Middle frontal gyrus (tissue), 1 donor: ENCODE results near the gene ARID3B.
A peak's percentile ranks its signal among the peaks of the same experiment; 100 is the strongest.
"Not testable (repeated sequence)": the region's sequence is repeated elsewhere in the genome, so short reads cannot be mapped to it uniquely, and the experiment has no call there.

Source experiments
- DNase-seq: peaks from one replicate; pipeline ENCODE4 v3.0.0-alpha.2; 2015; ENCODE audit warnings: low spot score; ENCODE audit errors: extremely low spot score

The ARID3B gene

DNA sequence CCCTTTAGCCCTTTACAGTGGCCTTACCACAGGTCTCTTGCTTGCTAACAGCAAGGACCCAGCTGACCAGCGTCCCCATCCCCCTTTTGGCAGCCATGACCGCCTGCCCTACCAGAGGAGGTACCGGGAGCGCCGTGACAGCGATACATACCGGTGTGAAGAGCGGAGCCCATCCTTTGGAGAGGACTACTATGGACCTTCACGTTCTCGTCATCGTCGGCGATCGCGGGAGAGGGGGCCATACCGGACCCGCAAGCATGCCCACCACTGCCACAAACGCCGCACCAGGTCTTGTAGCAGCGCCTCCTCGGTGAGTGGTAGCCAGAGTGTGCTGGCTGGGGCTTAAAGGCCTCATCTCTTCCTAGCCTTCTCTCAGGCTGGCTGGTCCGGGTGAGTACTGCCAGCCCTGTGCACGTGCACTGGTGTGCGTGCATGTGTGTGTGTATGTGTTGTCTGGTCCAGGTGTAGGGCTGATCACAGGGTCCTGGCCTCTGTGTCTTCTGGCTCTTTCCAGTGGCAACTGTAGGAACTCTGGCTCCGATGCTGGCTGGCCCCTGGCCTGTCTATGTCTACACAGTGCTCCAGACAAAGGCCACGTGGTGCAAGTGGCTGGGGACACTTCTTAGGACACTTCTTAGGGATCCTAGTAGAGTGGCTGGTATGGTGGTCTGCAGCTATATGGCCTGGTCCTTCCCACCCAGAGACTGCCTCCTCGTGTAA, 79.1 kb downstream of the ARID3B start:
- DNase-seq: no peak

DNA sequence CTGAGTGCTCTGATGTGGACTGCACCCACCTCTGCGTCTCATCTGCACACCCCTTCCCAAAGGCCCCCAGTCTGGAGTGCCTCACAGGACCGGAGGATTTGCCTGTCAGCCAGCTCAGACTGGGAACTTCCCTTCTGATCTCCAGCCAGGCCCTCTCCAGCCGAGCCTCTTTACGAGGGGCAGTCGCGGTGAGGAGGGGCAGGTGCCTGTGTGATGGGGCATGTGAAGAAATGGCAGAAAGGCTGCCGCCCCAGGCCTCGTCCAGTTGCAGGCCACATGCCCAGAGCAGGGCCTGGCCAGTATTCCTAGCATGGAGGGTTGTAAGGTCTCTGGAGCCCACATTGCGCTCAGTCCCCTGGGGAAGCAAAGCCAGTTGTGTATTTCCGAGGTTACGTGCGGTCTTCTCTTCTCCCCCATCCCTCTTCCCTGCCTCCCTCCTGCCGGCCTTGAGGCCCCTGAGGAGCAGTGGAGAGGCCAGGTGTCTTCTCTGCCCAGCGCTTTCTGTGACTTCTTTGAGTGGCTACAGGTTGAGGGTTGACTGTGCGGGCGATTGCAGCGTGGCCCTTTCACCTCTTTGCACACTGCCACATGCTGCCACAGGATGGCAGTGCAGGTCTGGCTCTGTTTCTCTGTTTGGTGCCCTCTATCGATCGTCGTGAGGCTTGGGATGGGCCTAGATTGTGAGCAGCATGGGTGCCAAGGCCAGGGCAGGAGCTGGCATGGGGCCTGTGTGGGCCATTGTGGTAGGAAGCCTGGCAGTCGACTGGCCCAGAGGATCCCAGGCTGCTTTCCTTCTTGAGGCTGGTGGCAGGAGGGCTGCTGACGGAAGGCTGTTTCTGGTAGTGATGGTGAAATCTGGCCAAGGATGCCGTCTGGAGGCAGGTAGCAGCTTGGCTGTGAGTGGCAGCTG, 79.9 kb downstream of the ARID3B start:
- DNase-seq: peak; percentile 71

DNA sequence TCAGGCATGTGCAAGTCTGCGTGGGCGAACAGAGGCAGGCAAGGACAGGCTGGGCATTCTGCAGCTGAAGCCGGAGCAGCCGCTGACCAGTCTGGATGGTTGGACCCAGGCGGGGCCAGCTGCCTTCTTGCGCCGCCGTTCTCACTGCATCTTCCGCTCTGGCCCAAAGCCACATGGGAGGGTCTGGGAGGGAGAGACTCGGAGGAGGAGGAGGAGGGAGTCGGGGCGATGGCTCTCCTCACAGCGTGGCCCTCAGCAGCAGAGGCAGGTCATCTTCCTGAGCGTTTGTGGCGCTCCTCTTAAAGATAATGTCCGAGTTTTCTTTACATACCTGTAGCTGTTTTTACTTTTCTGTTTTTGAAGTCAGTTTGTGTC, 80.5 kb downstream of the ARID3B start:
- no peak for DNase-seq

DNA sequence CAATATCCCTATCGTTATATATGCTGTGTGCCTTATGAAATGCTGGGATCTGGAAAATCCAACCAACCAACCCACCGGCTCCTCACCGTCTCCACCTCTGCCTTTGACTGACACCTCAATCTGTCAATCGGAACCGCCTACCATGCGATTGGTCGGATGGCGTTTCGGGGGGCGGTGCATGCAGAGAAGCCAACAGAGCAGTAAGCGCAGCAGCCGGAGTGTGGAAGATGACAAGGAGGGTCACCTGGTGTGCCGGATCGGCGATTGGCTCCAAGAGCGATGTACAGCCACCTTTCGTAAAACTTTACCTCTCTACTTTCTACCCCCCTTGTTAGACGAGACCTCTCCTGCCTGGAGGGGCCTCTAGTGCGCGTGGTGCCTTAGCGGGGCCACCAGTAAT, 80.9 kb downstream of the ARID3B start:
- DNase-seq: no peak

DNA sequence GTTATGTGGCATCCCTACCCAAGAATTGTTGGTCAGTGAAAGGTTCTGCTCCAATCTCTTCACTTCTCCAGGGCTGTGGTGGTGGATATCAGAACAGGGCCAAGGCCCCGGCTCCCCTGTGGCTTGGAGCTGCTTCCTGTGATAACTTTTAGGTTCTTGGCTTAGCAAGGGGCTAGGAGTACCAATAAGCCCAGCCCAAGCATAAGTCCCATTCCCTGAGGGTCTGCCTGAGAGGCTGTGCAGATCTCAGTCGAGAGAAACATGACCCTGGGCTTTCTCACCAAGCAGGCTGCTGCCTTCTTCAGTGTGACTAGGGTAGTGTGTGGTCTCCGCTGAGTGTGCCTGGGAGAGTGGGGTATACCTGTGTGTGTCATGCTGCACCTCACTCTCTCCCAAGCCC, 81.7 kb downstream of the ARID3B start:
- no peak for DNase-seq

DNA sequence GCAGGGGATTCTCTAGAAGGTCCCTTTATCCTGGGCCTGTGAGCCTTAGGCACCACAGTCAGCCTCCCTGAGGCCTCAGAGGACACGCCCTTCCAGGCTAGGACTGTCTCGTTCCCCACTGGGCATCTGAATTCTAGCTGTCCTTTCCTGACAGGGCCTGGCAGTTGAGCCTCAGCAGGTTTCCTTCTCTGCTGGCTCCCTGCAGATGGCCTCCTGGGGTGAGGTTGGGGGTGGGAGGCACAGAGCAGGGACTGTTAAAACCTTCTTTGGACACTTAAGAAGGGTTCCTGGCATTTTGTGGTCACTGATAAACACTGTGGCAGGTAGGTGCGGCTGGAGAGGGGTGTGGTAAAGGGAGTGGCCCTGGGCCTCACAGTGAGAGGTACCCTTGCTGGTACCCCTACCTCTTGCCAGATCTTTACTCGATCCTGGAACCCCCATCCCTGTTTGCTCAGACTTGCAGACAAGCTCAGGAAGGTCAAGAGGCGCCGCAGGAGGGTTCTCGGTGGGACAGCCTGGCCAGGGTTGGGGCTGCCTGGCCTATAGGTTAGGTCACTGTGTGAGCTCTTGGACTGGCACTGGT, 83.1 kb downstream of the ARID3B start:
- DNase-seq: no peak

DNA sequence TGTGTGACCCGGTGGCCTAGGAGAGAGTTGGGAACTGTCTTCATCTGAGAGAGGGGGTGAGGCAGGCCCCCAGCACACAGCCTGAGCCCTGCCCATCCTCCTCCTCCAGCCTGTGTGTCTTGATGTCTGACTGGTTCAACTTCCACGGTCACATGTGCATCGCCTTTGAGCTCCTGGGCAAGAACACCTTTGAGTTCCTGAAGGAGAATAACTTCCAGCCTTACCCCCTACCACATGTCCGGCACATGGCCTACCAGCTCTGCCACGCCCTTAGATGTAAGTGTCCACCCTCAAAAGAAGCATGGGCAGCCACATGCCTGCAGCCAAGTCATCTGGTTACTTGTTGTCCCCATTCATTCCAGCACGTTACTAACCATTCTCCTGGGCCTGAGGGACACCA, 84.7 kb downstream of the ARID3B start:
- no peak for DNase-seq

DNA sequence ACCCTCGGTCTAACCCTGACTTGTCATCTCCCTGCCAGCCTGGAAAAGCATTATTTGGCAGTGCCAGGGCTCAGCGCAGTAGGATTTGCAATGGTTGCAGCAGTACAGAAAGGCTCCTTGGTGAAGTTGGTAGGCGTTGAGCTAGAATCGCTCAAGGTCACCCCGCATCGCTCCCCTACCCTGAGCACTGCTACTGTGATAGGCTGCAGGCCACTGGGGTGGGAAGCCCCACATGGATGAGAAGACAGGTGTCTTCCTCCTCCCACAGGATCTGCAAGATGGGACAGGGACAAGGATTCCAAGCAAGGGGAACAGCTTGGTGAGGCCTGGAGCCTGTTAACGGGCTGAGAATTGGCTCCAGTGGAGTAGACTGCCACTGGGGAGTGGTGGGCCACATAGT, 85.3 kb downstream of the ARID3B start:
- DNase-seq: no peak

DNA sequence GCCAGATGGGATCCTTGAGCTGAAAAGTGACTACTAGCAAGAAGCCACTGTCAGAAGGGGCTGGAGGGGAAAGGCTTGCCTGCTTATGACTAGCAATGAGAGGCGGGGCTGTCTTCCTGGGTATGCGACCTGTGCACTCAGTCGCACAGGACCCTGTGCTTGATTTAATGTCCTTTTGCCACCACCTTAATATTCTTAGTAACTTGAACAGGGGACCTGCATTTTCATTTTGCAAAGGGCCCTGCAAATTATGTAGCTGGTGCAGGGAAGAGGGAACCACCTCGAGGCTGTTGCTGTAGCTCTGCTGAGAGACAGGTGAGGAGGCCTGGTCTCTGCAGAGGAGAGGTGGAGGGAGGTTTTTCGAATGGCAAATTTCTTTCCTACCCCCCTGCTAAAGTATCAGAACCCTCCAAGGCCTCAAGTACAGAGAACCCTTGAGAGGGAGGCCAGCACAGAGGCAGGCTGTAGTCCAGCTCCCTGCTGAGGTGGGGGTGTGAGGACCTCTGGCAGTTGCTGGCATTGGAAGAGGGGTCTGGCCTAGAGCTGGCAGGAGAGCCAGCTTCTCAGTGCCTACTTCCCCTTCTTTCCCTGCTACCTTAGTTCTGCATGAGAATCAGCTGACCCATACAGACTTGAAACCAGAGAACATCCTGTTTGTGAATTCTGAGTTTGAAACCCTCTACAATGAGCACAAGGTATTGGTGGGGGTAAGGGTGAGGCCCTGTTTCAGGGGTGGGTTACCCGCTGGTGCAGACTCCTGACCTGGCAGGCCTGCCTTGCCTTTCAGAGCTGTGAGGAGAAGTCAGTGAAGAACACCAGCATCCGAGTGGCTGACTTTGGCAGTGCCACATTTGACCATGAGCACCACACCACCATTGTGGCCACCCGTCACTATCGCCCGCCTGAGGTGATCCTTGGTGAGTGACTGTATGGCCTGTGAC, 86.0 kb downstream of the ARID3B start:
- DNase-seq: no peak

DNA sequence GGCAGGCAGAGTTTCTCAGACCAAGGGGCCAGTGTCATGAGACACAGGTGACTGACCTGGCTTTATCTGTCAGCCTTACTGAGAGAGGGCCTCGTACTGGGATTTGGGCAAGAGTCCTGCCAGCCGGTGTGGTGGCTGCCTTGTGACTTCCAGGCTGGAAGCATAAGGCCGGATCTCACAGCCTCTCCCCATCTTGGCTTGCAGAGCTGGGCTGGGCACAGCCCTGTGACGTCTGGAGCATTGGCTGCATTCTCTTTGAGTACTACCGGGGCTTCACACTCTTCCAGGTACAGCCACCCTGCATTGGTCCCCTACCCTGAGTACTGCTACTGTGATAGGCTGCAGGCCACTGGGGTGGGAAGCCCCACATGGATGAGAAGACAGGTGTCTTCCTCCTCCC, 86.7 kb downstream of the ARID3B start:
- DNase-seq: no peak

DNA sequence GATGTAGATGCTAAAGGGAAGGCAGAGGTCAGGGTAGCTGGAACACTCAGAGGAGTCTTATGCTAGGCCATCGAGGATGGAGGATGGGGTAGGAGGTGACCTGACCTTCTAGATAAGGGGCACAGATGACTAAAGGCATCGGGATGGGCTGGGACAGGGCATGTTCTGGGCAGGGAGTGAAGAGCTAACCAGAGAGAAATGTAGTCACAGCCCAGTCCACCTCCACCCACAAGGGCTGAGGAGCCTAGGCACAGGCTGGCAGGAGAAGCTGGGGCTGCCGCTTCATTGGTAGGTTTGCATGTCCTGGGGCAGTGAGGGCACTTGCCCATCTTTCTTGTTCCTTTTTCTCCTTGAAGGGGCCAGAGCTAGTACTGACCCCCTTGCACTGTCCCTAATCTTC, 87.2 kb downstream of the ARID3B start:
- DNase-seq: no peak

DNA sequence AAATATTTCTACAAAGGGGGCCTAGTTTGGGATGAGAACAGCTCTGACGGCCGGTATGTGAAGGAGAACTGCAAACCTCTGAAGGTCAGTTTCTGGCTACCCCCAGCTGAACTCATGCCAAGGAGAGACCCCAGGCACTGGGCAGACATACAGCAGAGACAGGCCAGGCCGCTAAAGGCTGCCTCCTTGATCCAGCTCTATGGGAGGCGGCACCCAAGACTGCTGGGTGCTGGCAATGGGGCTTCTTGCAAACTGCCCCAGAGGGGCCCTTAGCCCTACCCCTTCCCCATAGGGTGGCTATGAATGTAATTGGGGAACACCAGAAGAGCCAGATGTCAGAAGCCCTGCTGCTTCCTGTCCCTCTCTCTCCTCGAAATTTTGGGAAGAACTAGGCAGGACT, 87.9 kb downstream of the ARID3B start:
- no peak for DNase-seq

DNA sequence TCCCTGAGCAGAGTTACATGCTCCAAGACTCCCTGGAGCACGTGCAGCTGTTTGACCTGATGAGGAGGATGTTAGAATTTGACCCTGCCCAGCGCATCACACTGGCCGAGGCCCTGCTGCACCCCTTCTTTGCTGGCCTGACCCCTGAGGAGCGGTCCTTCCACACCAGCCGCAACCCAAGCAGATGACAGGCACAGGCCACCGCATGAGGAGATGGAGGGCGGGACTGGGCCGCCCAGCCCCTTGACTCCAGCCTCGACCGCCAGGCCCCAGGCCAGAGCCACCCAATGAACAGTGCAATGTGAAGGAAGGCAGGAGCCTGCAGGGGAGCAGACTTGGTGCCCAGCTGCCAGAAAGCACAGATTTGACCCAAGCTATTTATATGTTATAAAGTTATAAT, 88.7 kb downstream of the ARID3B start:
- not testable (repeated sequence) for DNase-seq

DNA sequence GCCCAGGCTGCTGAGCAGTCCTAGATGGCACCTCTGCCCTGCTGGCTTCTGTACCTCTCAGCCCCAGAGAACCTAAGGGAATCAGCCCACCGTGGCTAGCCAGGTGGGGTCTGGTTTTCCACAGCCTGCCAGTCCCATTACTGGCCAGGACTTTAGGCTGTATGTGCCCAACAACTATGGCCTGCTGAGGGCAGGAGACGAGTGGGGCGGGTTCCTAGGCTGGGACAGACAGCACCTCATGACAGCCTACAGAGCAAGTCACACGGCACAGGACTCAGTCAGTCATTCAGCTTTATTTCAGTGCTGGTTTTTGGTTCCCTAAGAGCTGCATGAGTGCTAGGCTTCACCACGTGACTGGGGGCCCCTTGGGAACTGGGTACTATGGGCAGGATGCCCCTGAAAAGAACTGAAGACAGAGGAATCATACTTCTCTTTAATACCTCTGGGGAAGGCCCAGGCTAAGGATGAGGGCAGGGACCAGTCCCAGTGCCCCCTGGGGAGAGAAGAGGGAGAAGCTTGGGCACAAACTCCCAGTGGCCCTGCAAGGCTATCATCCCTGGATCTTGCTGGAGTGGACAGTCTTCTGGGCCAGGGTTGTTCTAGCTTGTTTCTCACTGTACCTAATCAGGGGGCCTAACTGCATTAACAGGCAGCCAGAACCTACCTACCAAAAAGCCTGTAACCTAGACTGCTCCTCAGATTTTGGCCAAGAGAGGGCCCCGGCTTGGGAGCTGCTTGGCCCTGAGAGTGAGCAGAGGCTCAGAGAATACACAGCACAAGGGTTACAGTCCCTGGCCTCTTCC, 89.5 kb downstream of the ARID3B start:
- DNase-seq: no peak

DNA sequence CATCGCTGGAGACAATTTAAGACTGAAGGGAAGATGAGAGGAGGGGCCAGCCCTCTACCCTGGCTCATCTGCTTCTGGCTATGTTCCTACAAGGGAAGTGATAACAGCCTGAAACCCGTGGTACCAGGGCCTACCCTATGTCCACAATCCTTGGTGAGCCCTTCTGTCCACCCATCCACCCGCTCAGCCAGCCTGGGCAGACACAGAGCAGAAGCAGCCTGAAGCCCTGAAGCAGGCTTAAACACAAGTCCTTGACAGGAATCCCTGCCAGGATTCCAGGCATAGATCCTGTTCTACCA, 90.0 kb downstream of the ARID3B start:
- DNase-seq: no peak

DNA sequence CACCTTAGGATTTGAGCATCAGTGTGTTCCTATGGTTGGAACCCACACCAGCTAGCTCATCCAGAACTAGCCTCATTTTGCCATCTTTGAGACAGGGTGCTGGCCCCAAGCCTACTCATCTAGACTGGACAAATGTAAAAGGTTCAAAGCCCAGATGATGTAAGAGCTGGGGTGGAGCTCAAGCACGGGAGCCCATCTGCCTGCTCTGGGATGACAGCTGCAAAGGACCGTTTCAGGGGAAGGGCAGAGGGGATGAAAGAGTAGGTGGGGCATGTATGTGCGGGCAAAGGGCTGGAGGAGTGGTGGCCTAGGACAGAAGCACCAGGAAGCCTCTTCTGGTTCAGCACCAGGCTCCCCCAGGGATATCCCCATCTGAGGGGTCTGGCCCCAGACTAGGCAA, 90.4 kb downstream of the ARID3B start:
- DNase-seq: no peak

DNA sequence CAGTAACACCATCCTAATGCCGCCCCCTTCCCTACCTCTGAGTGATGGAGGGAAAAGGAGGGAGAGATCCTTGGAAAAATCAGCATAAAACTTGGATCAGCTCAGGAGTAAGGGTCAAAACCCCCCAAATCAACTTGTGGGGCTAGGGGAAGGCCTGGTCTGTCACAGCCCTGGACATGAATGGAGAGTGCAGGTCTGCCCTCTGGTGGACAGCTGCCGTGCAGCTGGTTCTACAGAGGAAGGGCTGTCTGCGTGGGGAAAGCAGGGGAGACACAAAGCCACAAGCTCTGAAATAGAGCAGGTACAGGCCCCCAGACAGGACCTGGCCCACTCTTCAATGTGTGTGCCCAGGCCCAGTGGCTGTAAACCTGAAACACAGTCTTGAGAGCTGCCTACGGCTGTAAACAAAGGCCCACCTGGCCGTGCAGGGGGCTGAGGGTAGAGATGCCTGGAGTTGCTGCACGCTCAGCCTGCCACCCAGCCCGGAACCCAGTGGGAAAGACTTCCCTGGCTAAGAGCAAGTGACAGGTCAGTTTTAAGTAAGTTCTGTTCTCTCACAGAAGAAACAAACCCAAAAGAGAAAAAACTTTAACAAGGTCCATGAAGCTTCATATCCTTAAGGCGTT, 91.0 kb downstream of the ARID3B start:
- DNase-seq: no peak

DNA sequence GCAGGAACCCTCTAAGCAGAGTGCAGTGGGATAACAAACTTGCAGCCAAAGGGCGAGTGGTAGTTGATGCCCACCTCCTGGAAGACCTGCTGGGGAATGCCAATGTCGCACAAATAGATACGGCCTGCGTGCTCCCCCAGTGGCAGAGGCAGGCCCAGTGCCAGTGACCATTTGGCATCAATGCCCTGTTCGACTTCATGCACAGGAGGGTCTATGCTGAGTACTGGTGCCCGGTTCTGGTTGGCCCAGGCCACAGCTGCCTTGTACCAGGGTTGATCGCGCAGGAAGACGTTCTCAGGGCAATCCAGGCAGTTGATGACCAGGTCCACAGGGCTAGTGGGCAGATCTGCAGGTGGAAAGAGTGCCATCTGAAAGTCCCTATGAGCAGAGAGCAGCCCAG, 91.6 kb downstream of the ARID3B start:
- no peak for DNase-seq

DNA sequence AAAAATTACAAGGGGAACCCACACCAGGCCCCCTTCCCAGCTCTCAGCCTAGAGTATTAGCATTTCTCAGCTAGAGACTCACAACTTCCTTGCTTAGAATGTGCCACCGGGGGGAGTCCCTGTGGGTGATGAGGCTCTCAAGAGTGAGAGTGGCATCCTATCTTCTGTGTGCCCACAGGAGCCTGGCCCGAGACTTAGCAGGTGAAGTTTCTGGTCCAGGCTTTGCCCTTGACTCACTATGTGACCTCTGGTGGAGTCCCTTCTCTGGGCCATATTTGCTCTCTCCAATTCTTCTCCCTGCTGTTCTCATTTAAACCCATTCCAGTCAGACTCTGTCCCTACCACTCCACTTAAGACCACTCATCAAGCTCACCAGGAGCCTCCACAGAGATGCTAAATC, 92.8 kb downstream of the ARID3B start:
- no peak for DNase-seq

DNA sequence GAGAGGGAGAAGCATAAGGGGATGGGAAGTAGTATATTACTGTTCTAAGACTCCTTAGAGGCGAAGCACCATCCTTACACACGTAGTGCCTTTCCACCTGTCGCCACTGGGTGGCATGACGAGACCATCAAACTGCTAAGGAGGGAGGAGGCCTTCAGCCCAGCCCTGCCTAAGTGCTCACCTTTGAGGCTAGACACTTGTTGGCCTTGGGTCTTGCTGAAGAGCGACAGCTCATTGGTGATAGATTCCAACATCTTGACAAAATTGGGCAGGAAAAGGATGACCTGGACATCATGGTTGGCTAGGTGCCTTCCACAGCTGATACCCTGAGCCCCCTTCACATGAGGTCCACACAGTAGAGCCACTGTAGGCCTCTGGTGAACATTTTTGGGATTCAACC, 94.2 kb downstream of the ARID3B start:
- peak; percentile 52 for DNase-seq
